ENCODE measurements around the gene DOCK10.

DOCK10 gene

DNA sequence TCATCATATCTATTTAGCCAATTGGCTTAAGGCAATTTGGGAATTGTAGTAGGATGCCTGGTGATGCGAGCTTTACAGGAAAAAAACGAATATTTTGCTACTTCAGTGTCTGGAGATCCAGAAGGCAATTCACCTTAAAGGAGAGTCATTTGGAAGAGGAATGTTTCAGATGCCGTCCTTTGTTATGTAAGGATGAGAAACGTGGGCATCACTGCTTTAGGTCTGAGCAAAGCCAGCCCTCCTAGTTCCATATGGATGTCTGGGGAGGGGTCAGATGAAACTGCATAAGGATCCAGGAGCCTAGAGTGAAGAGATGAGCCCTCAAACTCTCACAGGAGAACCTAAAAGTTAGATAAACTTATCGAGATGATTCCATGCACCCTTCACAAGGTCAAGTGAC is 30.9 kb upstream of the DOCK10 start:
- TF ChIP-seq, protein P1, sequence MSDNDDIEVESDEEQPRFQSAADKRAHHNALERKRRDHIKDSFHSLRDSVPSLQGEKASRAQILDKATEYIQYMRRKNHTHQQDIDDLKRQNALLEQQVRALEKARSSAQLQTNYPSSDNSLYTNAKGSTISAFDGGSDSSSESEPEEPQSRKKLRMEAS (IDR thresholded peaks at IDR 0.05): no peak
- TF ChIP-seq, protein P2, sequence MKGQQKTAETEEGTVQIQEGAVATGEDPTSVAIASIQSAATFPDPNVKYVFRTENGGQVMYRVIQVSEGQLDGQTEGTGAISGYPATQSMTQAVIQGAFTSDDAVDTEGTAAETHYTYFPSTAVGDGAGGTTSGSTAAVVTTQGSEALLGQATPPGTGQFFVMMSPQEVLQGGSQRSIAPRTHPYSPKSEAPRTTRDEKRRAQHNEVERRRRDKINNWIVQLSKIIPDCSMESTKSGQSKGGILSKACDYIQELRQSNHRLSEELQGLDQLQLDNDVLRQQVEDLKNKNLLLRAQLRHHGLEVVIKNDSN (IDR thresholded peaks at IDR 0.05): no peak
- TF ChIP-seq EP300 (IDR thresholded peaks at IDR 0.05; ENCODE audit: borderline replicate concordance) (no peak), RAD21 (IDR thresholded peaks at IDR 0.05; ENCODE audit: low read depth) (no peak), ZBTB7A (IDR thresholded peaks at IDR 0.05; ENCODE audit: low read depth) (no peak), TCF12 (IDR thresholded peaks at IDR 0.05; ENCODE audit: low read depth) (no peak), NFIC (IDR thresholded peaks at IDR 0.05) (no peak), EGR1 (IDR thresholded peaks at IDR 0.05) (no peak), YY1 (IDR thresholded peaks at IDR 0.05; ENCODE audit: low read depth) (no peak), CREB1 (IDR thresholded peaks at IDR 0.05; ENCODE audit: low read depth) (no peak), CEBPB (IDR thresholded peaks at IDR 0.05) (no peak)

DNA sequence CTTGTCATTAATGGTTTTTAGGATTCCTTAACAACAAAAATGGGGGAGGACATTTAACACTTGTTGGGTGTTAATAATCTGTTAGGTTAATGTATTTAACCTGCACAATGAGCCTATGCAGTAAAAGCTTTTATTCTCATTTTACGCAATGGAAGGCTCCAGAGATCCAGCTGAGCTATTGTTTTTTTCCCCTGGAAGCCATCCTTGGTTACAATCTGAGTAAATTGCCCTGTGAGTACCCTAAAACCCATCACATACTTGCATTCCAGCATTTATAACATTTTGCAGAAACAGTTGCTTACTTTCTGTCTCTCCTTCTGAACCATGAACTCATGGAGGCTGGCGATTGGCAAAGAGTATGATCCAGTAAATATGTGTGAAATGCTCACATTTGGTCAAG is 30.2 kb upstream of the DOCK10 start:
- no peak for TF ChIP-seq RAD21 (IDR thresholded peaks at IDR 0.05; ENCODE audit: low read depth)
- TF ChIP-seq CEBPB (IDR thresholded peaks at IDR 0.05): no peak

DNA sequence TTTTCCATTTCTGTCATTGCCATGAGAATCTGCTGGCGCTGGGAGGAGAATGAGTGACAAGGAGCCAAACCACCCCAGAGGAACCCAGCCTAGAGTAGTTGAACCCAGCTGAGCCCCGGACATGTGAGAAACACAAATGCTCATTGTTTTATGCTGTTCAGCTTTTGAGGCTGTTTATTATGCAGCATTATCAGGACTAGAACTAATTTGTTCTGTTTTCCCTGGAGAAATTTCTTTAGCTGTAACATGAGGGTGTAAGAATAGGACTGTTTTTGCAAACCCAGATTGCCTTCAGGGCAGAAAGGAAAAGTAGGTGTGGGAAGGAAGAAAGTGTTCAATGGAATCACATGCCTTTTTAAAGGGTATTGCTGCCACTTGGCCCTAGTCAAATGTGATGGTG is 28.5 kb upstream of the DOCK10 start:
- no peak for TF ChIP-seq TEAD4 (IDR thresholded peaks at IDR 0.05)

DNA sequence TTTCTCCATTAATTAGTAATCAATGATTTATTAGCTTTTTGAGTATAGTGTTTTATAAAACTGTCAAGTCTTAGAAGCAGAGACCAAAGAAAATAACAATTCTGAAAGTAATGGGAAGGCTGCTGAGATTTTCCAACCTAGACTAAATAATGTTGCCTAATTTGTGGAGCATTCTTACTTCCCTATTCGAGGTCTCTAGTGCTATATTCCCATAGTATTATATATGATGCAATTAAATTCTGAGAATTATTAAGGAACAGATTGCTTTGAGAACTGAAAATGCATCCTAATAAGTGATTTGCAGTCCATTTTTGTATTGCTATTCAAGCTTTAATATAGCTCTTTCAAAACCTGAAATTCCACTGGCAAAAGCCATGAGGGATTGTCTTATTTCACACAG is 27.7 kb upstream of the DOCK10 start:
- TF ChIP-seq, protein P1 (IDR thresholded peaks at IDR 0.05): no peak
- no peak for TF ChIP-seq TAF1 (IDR thresholded peaks at IDR 0.05; ENCODE audit: low read depth)
- no peak for TF ChIP-seq EGR1 (IDR thresholded peaks at IDR 0.05)
- TF ChIP-seq NFIC (IDR thresholded peaks at IDR 0.05): no peak
- no peak for TF ChIP-seq CEBPB (IDR thresholded peaks at IDR 0.05)
- TF ChIP-seq ZBTB7A (IDR thresholded peaks at IDR 0.05; ENCODE audit: low read depth): no peak
- no peak for TF ChIP-seq TEAD4 (IDR thresholded peaks at IDR 0.05)
- TF ChIP-seq CREB1 (IDR thresholded peaks at IDR 0.05; ENCODE audit: low read depth): no peak
- TF ChIP-seq TCF12 (IDR thresholded peaks at IDR 0.05; ENCODE audit: low read depth): no peak

DNA sequence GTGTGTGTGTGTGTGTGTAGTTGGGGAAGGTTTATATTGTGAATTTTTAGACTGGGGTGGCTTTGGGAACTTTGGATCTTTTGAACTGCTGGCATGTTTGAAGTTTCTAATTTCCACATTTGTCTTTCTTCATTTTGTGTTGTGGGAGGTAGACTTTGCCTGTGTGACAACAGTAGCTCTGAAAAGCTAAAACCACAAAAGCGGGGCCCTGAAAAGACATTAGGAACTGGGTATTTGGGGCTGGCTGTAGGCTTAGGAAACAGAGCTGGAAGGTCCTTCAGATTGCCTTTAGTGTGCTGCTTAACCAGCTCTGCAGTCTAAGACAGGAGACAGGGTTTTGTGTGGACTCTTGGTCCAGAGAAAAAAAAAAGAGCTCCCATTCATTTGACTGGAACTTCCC is 27.2 kb upstream of the DOCK10 start:
- no peak for TF ChIP-seq TEAD4 (IDR thresholded peaks at IDR 0.05)
- TF ChIP-seq NFIC (IDR thresholded peaks at IDR 0.05): no peak
- TF ChIP-seq, protein P1 (IDR thresholded peaks at IDR 0.05): no peak
- TF ChIP-seq EP300 (IDR thresholded peaks at IDR 0.05; ENCODE audit: borderline replicate concordance): no peak
- no peak for TF ChIP-seq YY1 (IDR thresholded peaks at IDR 0.05; ENCODE audit: low read depth)
- TF ChIP-seq RAD21 (IDR thresholded peaks at IDR 0.05; ENCODE audit: low read depth): no peak
- TF ChIP-seq EGR1 (IDR thresholded peaks at IDR 0.05): no peak
- TF ChIP-seq FOXM1 (IDR thresholded peaks at IDR 0.05; ENCODE audit: borderline replicate concordance, low read depth): no peak
- TF ChIP-seq TAF1 (IDR thresholded peaks at IDR 0.05; ENCODE audit: low read depth): no peak
- TF ChIP-seq CEBPB (IDR thresholded peaks at IDR 0.05): no peak
- no peak for TF ChIP-seq TCF12 (IDR thresholded peaks at IDR 0.05; ENCODE audit: low read depth)
- TF ChIP-seq CREB1 (IDR thresholded peaks at IDR 0.05; ENCODE audit: low read depth): no peak
- TF ChIP-seq ZBTB7A (IDR thresholded peaks at IDR 0.05; ENCODE audit: low read depth): no peak

DNA sequence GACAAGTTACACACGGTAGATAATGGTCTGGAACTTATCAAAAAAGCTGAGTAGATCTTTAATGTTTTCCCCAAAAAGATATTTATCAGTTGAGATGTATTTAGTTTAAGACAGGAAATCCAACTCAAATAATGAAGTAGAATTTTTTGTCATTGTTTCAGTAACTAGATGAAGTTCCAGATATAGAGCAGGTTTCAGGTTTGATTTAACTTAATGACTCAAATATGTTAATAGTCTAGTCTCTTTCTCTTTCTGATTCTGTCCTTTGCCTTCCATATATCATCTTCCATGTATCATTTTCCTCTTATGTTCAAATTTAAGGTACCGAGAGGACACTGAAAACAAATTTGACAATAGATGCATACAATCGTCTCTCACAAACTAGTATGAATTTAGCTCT is 23.6 kb upstream of the DOCK10 start:
- TF ChIP-seq EGR1 (IDR thresholded peaks at IDR 0.05) (no peak), TCF12 (IDR thresholded peaks at IDR 0.05; ENCODE audit: low read depth) (no peak), NFIC (IDR thresholded peaks at IDR 0.05) (no peak), CEBPB (IDR thresholded peaks at IDR 0.05) (no peak), ZBTB7A (IDR thresholded peaks at IDR 0.05; ENCODE audit: low read depth) (no peak), FOXM1 (IDR thresholded peaks at IDR 0.05; ENCODE audit: borderline replicate concordance, low read depth) (no peak), TEAD4 (IDR thresholded peaks at IDR 0.05) (no peak), EP300 (IDR thresholded peaks at IDR 0.05; ENCODE audit: borderline replicate concordance) (no peak), TAF1 (IDR thresholded peaks at IDR 0.05; ENCODE audit: low read depth) (no peak), YY1 (IDR thresholded peaks at IDR 0.05; ENCODE audit: low read depth) (no peak)
- TF ChIP-seq, protein P1 (IDR thresholded peaks at IDR 0.05): no peak
- TF ChIP-seq, protein P3, sequence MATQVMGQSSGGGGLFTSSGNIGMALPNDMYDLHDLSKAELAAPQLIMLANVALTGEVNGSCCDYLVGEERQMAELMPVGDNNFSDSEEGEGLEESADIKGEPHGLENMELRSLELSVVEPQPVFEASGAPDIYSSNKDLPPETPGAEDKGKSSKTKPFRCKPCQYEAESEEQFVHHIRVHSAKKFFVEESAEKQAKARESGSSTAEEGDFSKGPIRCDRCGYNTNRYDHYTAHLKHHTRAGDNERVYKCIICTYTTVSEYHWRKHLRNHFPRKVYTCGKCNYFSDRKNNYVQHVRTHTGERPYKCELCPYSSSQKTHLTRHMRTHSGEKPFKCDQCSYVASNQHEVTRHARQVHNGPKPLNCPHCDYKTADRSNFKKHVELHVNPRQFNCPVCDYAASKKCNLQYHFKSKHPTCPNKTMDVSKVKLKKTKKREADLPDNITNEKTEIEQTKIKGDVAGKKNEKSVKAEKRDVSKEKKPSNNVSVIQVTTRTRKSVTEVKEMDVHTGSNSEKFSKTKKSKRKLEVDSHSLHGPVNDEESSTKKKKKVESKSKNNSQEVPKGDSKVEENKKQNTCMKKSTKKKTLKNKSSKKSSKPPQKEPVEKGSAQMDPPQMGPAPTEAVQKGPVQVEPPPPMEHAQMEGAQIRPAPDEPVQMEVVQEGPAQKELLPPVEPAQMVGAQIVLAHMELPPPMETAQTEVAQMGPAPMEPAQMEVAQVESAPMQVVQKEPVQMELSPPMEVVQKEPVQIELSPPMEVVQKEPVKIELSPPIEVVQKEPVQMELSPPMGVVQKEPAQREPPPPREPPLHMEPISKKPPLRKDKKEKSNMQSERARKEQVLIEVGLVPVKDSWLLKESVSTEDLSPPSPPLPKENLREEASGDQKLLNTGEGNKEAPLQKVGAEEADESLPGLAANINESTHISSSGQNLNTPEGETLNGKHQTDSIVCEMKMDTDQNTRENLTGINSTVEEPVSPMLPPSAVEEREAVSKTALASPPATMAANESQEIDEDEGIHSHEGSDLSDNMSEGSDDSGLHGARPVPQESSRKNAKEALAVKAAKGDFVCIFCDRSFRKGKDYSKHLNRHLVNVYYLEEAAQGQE (IDR thresholded peaks at IDR 0.05; ENCODE audit: low read depth): no peak

DNA sequence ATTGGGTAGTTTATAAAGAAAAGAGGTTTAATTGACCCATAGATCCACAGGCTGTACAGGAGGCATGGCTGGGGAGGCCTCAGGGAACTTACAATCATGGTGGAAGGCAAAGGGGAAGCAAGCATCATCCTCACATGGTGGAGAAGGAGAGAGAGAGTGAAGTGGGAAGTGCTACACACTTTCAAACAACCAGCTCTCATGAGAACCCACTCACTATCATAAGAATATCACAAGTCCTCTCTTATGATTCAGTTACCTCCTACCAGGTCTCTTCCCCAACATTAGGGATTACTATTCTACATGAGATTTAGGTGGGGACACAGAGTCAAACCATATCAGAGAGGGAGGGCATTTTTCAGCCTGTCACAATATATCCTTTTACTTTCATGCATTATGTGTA is 22.7 kb upstream of the DOCK10 start:
- TF ChIP-seq EP300 (IDR thresholded peaks at IDR 0.05; ENCODE audit: borderline replicate concordance): no peak
- no peak for TF ChIP-seq CEBPB (IDR thresholded peaks at IDR 0.05)

DNA sequence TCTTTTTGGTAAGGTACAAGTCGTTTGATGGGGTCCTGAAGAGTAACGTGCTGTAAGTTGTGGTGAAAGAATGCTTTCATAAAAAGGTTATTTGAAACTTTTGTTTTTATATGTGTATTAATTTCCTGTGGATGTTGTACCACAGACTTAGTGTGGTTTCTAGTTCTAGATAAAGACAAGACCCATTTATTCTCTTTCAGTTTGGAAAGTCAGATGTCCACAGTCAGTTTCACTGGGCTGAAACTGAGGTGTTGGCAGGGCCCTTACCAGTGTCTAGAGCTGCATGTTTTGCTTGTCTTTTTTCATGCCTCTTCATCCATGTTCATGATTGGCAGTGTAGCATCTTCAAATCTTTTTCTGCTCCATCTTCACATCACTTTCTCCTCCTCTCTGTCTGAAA is 22.1 kb upstream of the DOCK10 start:
- TF ChIP-seq, protein P2 (IDR thresholded peaks at IDR 0.05): no peak
- TF ChIP-seq, protein P3 (IDR thresholded peaks at IDR 0.05; ENCODE audit: low read depth): no peak
- TF ChIP-seq CREB1 (IDR thresholded peaks at IDR 0.05; ENCODE audit: low read depth) (no peak), TAF1 (IDR thresholded peaks at IDR 0.05; ENCODE audit: low read depth) (no peak)

All from Ishikawa (cell line).